ENCODE data around the gene DOCK9. TPM values are rescaled to one million over a fixed set of nuclear protein-coding genes. Genes with fewer than 3 reads are reported as not detected.

DOCK9 gene
- total and polyA plus RNA-seq, 2 donors (not counting 1 experiment from before 2014, with no cell fraction given), result 18.2 TPM

GRCh38 chr13:98844021-98844420 is 133.8 kb downstream of the DOCK9 start:
- Histone ChIP-seq H3K27ac (ENCODE audit: insufficient read depth, low read length) (no peak overlapping the region), H4K20me1 (ENCODE audit: control insufficient read depth, extremely low read depth, insufficient read depth, low read length) (no peaks in the 10 kb centered on the region), H3K4me3 (replicated peaks in 1 of 4; ENCODE audit: control extremely low read depth in 1 of 4, insufficient read depth in 1 of 4, low read depth in 3 of 4, low read length in 4 of 4) (no peak overlapping the region), H2AFZ (ENCODE audit: low read length) (no peak overlapping the region), H3K9ac (ENCODE audit: insufficient read depth, low read length) (no peak overlapping the region), H3K4me2 (ENCODE audit: extremely low read depth, insufficient read depth, low read length) (no peak overlapping the region), H3K36me3 (ENCODE audit: control insufficient read depth, insufficient read depth, low read length) (no peaks in the 10 kb centered on the region), H3K9me3 (ENCODE audit: control insufficient read depth, insufficient read depth, low read depth, low read length) (no peaks in the 10 kb centered on the region), H3K4me1 (ENCODE audit: control insufficient read depth, extremely low read depth, insufficient read depth, low read length) (no peaks in the 10 kb centered on the region), H3K79me2 (ENCODE audit: control insufficient read depth, insufficient read depth, low read length) (no peaks in the 10 kb centered on the region), H3K27me3 (ENCODE audit: control insufficient read depth, insufficient read depth, low read length) (no peaks in the 10 kb centered on the region)
- no peak for DNase-seq (ENCODE audit: low read depth in 2 of 2)
- no peak for TF ChIP-seq EZH2 (IDR thresholded peaks at IDR 0.05; ENCODE audit: low read length, missing control alignments)
- no peak for TF ChIP-seq CTCF (conservative IDR thresholded peaks at IDR 0.05 in 1 of 2, IDR thresholded peaks at IDR 0.05 in 1 of 2; ENCODE audit: low read depth in 1 of 2, low read length in 2 of 2)

DNA sequence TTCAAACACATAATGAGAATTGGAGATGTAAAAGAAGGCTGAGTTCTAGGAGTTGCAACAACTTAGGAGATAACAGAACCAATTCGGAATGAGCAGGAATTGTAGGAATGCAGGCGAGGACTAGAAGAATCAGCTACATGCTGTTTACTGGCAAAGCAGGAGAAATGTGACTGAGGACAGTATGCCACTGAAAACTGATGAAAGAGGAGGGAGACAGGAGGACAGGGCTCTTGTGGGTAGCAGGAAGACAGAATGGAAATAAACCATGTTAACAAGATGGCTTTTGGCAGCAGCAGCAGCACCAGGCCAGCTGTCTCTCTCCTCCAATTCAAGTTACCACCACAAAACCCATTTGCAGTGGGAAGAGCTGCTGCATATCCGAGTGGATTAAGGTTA is 134.4 kb downstream of the DOCK9 start:
- no peak for DNase-seq (ENCODE audit: low read depth in 2 of 2)
- H3K27me3 ChIP-seq (ENCODE audit: control insufficient read depth, insufficient read depth, low read length), result no peaks in the 10 kb centered on the region
- H4K20me1 ChIP-seq (ENCODE audit: control insufficient read depth, extremely low read depth, insufficient read depth, low read length), result no peaks in the 10 kb centered on the region
- no peaks in the 10 kb centered on the region for H3K79me2 ChIP-seq (ENCODE audit: control insufficient read depth, insufficient read depth, low read length)
- no peak overlapping the region for H2AFZ ChIP-seq (ENCODE audit: low read length)
- TF ChIP-seq EZH2 (IDR thresholded peaks at IDR 0.05; ENCODE audit: low read length, missing control alignments) (no peak), CTCF (conservative IDR thresholded peaks at IDR 0.05 in 1 of 2, IDR thresholded peaks at IDR 0.05 in 1 of 2; ENCODE audit: low read depth in 1 of 2, low read length in 2 of 2) (no peak)
- no peak overlapping the region for H3K4me3 ChIP-seq (replicated peaks in 1 of 4; ENCODE audit: control extremely low read depth in 1 of 4, insufficient read depth in 1 of 4, low read depth in 3 of 4, low read length in 4 of 4)
- no peak overlapping the region for H3K4me2 ChIP-seq (ENCODE audit: extremely low read depth, insufficient read depth, low read length)
- H3K4me1 ChIP-seq (ENCODE audit: control insufficient read depth, extremely low read depth, insufficient read depth, low read length), result no peaks in the 10 kb centered on the region
- no peaks in the 10 kb centered on the region for H3K9me3 ChIP-seq (ENCODE audit: control insufficient read depth, insufficient read depth, low read depth, low read length)
- H3K27ac ChIP-seq (ENCODE audit: insufficient read depth, low read length), result no peak overlapping the region
- H3K9ac ChIP-seq (ENCODE audit: insufficient read depth, low read length), result no peak overlapping the region
- H3K36me3 ChIP-seq (ENCODE audit: control insufficient read depth, insufficient read depth, low read length), result no peaks in the 10 kb centered on the region

- Histone ChIP-seq H3K36me3 (ENCODE audit: control insufficient read depth, insufficient read depth, low read length) (no peaks in the 10 kb centered on the region), H3K4me2 (ENCODE audit: extremely low read depth, insufficient read depth, low read length) (no peak overlapping the region), H3K27me3 (ENCODE audit: control insufficient read depth, insufficient read depth, low read length) (no peaks in the 10 kb centered on the region), H3K79me2 (ENCODE audit: control insufficient read depth, insufficient read depth, low read length) (no peaks in the 10 kb centered on the region), H2AFZ (ENCODE audit: low read length) (no peak overlapping the region), H3K9ac (ENCODE audit: insufficient read depth, low read length) (no peak overlapping the region), H3K9me3 (ENCODE audit: control insufficient read depth, insufficient read depth, low read depth, low read length) (no peaks in the 10 kb centered on the region), H3K4me3 (replicated peaks in 1 of 4; ENCODE audit: control extremely low read depth in 1 of 4, insufficient read depth in 1 of 4, low read depth in 3 of 4, low read length in 4 of 4) (no peak overlapping the region), H4K20me1 (ENCODE audit: control insufficient read depth, extremely low read depth, insufficient read depth, low read length) (no peaks in the 10 kb centered on the region), H3K4me1 (ENCODE audit: control insufficient read depth, extremely low read depth, insufficient read depth, low read length) (no peaks in the 10 kb centered on the region), H3K27ac (ENCODE audit: insufficient read depth, low read length) (no peak overlapping the region)
- peak; percentile 65 to 84 for DNase-seq (ENCODE audit: low read depth in 2 of 2)
- TF ChIP-seq EZH2 (IDR thresholded peaks at IDR 0.05; ENCODE audit: low read length, missing control alignments) (no peak), CTCF (conservative IDR thresholded peaks at IDR 0.05 in 1 of 2, IDR thresholded peaks at IDR 0.05 in 1 of 2; ENCODE audit: low read depth in 1 of 2, low read length in 2 of 2) (peak; percentile 93 to 94)
These were observed 134.9 kb downstream of the DOCK9 start for GRCh38 chr13:98842858-98843481.
